CD4-positive, alpha-beta memory T cell (primary cell): ENCODE results near the gene RMI2. TPM values are rescaled to one million over a fixed set of nuclear protein-coding genes. Genes with fewer than 3 reads are reported as not detected.

Experiments used
- CTCF ChIA-PET: fragments of 350-600 bp; sonication (Branson Sonifier 250); formaldehyde crosslinking; loops from one replicate; lab custom pipeline; 2021; ENCODE audit warnings: inconsistent platforms; ENCODE audit not compliant: partially characterized antibody; lab: Charles Lee
- POLR2A ChIA-PET: fragments of 350-600 bp; sonication (Branson Sonifier 250); formaldehyde crosslinking; loops from one replicate; lab custom pipeline; 2021; ENCODE audit not compliant: partially characterized antibody; lab: Charles Lee
- DNase-seq, 5 donors: peaks; one replicate each; pipeline versions ENCODE4 v3.0.0 to v3.0.0-alpha.2; 2020 to 2022; ENCODE audit warnings: mixed read lengths in 1 of 5
- H3K27ac ChIP-seq: one replicate; pipeline ENCODE4 v1.7.0; 2013; ENCODE audit warnings: low read depth, low read length
- H3K27me3 ChIP-seq: 2 replicates; pipeline ENCODE4 v1.7.0; 2013; ENCODE audit warnings: mild to moderate bottlenecking, low read length, moderate library complexity; ENCODE audit not compliant: insufficient read depth
- H3K36me3 ChIP-seq: 2 replicates; pipeline ENCODE4 v1.7.0; 2013; ENCODE audit warnings: mild to moderate bottlenecking, low read length, moderate library complexity; ENCODE audit not compliant: insufficient read depth
- H3K4me1 ChIP-seq: 2 replicates; pipeline ENCODE4 v1.7.0; 2013; ENCODE audit warnings: mild to moderate bottlenecking, low read length, moderate library complexity; ENCODE audit not compliant: insufficient read depth
- H3K4me3 ChIP-seq, 2 donors: one replicate each; pipeline ENCODE4 v1.7.0; 2013; ENCODE audit warnings: low read length in 2 of 2, mild to moderate bottlenecking in 1 of 2
- H3K9me3 ChIP-seq, 2 donors: one replicate each; pipeline ENCODE4 v1.7.0; 2013; ENCODE audit warnings: low read length in 2 of 2, control low read depth in 1 of 2; ENCODE audit not compliant: control insufficient read depth in 1 of 2
- H3K27ac Mint-ChIP-seq, 7 donors: one replicate each; pipeline ENCODE4 v1.8.0; 2020 to 2021; ENCODE audit warnings: mixed read lengths in 7 of 7, mild to moderate bottlenecking in 6 of 7, inconsistent platforms in 3 of 7, moderate library complexity in 3 of 7
- H3K27me3 Mint-ChIP-seq, 2 donors: one replicate each; pipeline ENCODE4 v1.8.0; 2020 to 2021; ENCODE audit warnings: mixed read lengths in 2 of 2
- H3K36me3 Mint-ChIP-seq, 2 donors: one replicate each; pipeline ENCODE4 v1.8.0; 2020 to 2021; ENCODE audit warnings: mixed read lengths in 2 of 2, inconsistent platforms in 1 of 2, mild to moderate bottlenecking in 1 of 2
- H3K4me1 Mint-ChIP-seq, 4 donors: one replicate each; pipeline ENCODE4 v1.8.0; 2020 to 2021; ENCODE audit warnings: mixed read lengths in 4 of 4, mild to moderate bottlenecking in 1 of 4
- H3K4me3 Mint-ChIP-seq, 8 donors: one replicate each; pipeline ENCODE4 v1.8.0; 2020 to 2021; ENCODE audit warnings: mixed read lengths in 8 of 8, mild to moderate bottlenecking in 7 of 8, moderate library complexity in 6 of 8, inconsistent platforms in 3 of 8
- H3K9me3 Mint-ChIP-seq, 8 donors: one replicate each; pipeline ENCODE4 v1.8.0; 2020 to 2021; ENCODE audit warnings: mixed read lengths in 8 of 8, mild to moderate bottlenecking in 5 of 8, inconsistent platforms in 3 of 8, moderate library complexity in 1 of 8
- intact Hi-C: fragments of 100-400 bp; cut with micrococcal nuclease; formaldehyde crosslinking; loops from one replicate; pipeline ENCODE4 v1.15.1; 2023
- polyA plus RNA-seq, 2 donors: library from polyadenylated mRNA; unstranded; fragments of 300-500 nt; fragmentation: Illumina TruSeq; gene quantifications; one replicate each; pipeline ENCODE4 v1.2.3, GENCODE V29; 2021
- total RNA-seq, 2 experiments: library from RNA; stranded (reverse); gene quantifications; one replicate each; pipeline ENCODE4 v1.2.3, GENCODE V29; 2021

RMI2 gene
- total and polyA plus RNA-seq, 4 experiments from 2014 or later: 1.5 to 4.0 (median 1.7) TPM

DNA sequence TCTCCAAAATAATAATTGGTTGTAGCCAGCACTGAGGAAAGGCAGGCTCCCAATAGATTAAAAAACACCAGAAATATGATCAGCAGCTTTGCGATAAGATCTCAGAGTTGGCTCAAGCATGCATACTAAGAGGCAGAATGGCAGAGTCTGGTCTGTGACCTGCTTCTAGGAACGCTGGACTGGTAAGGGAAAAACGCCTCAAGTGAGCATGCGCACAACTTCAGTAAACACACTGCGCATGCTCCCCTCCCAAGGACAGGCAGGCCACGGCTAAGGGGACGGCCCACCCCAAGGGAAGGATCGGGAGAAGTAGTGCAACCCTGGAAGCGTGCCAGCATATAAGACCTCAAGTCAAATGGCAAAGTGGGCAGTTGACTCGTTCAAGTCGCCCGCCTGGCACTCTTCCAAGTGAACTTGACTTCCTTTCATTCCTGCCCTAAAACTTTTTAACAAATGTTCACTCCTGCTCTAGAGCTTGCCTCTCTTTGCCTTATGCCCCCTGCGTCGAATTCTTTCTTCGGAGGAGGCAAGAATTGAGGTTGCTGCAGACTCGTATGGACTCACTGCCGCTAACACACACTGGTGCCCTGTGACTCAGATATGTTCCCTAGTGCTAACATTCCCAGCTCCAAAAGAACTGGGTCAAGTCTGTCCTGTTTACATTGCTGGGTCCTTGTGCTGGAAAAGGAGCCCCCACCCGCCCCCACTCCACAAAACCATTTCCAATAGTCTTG is 41.7 kb upstream of the RMI2 start:
- peaks cover 0 to 2% of the 10 kb centered on the region in 2 donors for H3K27me3 Mint-ChIP-seq
- no peak for DNase-seq
- intact Hi-C loops: no loop called here
- H3K27ac Mint-ChIP-seq: no peak overlapping the region
- H3K27ac ChIP-seq: no peak overlapping the region
- no peak overlapping the region for H3K4me3 Mint-ChIP-seq
- H3K4me1 Mint-ChIP-seq: no peaks in the 10 kb centered on the region
- POLR2A ChIA-PET: no interaction called here
- CTCF ChIA-PET: no interaction called here
- no peaks in the 10 kb centered on the region for H3K9me3 ChIP-seq
- H3K4me1 ChIP-seq: no peaks in the 10 kb centered on the region
- H3K36me3 Mint-ChIP-seq: no peaks in the 10 kb centered on the region
- no peaks in the 10 kb centered on the region for H3K27me3 ChIP-seq
- H3K9me3 Mint-ChIP-seq: peaks cover 0 to 2% (median 0%) of the 10 kb centered on the region in 8 donors
- no peak overlapping the region for H3K4me3 ChIP-seq
- H3K36me3 ChIP-seq: no peaks in the 10 kb centered on the region

DNA sequence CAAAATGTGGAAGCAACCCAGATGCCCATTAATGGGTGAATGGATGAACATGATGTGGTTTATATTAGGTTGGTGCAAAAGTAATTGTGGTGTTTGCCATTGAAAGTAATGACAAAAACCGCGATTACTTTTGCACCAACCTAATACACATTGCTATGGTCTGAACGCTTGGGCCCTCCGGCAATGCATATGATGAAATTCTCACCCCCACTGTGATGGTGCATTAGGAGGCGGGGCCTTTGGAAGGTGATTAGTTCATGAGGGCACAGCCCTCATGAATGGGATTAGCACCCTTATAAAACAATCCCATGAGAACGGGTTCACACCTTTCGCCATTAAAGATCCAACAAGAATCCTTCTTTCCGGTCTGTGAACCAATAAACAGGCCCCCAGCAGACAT is 38.9 kb upstream of the RMI2 start:
- Histone ChIP-seq H3K27ac (no peak overlapping the region), H3K9me3 (no peaks in the 10 kb centered on the region), H3K4me1 (peaks cover 18% of the 10 kb centered on the region), H3K4me3 (no peak overlapping the region), H3K36me3 (no peaks in the 10 kb centered on the region), H3K27me3 (no peaks in the 10 kb centered on the region)
- Mint-ChIP-seq H3K36me3 (no peaks in the 10 kb centered on the region), H3K9me3 (peaks cover 0 to 2% (median 0%) of the 10 kb centered on the region in 8 donors), H3K27me3 (peaks cover 0 to 2% of the 10 kb centered on the region in 2 donors), H3K4me1 (peaks cover 10 to 18% (median 14%) of the 10 kb centered on the region in 4 donors), H3K27ac (no peak overlapping the region), H3K4me3 (no peak overlapping the region)
- intact Hi-C loops: no loop called here
- ChIA-PET CTCF (interaction anchor here (1.1 kb wide), 1 partner anchor 9 kb away, joined by 3 read pairs; no protein-coding TSS in a partner anchor), POLR2A (no interaction called here)
- no peak for DNase-seq

DNA sequence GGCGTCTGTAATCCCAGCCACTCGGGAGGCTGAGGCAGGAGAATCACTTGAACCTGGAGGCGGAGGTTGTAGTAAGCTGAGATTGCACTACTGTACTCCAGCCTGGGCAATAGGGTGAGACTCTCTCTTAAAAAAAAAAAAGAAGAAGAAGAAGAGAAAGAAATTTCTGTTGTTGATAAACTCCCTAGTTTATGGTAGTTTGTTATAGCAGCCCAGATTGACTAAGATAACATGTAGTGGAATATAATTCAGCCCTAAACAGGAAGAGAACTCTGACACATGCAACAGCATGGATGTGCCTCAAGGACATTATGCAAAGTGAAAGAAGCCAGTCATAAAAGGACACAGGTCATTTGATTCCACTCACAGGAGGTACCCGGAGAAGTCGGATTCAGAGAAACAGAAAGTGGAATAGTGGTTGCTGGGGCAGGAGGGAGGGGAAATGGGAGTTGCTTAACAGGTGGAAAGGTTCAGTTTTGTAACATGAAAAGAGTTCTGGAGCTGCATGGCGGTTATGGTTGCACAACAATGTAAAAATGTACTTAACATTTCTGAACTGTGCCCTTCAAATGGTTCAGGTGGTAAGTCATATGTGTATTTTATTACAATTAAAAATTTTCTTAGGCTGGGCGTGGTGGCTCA is 38.1 kb upstream of the RMI2 start:
- no peaks in the 10 kb centered on the region for H3K27me3 Mint-ChIP-seq
- no peak overlapping the region for H3K27ac Mint-ChIP-seq
- H3K36me3 Mint-ChIP-seq: no peaks in the 10 kb centered on the region
- H3K4me1 Mint-ChIP-seq: peaks cover 12 to 25% (median 20%) of the 10 kb centered on the region in 4 donors
- no peaks in the 10 kb centered on the region for H3K27me3 ChIP-seq
- no peak overlapping the region for H3K4me3 Mint-ChIP-seq
- CTCF ChIA-PET: interaction anchor here (1.0 kb wide), 1 partner anchor 54 kb away, joined by 4 read pairs; no protein-coding TSS in a partner anchor
- no peak overlapping the region for H3K4me3 ChIP-seq
- intact Hi-C loops: no loop called here
- no peaks in the 10 kb centered on the region for H3K36me3 ChIP-seq
- H3K27ac ChIP-seq: no peak overlapping the region
- H3K4me1 ChIP-seq: peaks cover 23% of the 10 kb centered on the region
- H3K9me3 ChIP-seq: no peaks in the 10 kb centered on the region
- POLR2A ChIA-PET: no interaction called here
- no peak for DNase-seq
- peaks cover 0 to 2% (median 0%) of the 10 kb centered on the region in 8 donors for H3K9me3 Mint-ChIP-seq

DNA sequence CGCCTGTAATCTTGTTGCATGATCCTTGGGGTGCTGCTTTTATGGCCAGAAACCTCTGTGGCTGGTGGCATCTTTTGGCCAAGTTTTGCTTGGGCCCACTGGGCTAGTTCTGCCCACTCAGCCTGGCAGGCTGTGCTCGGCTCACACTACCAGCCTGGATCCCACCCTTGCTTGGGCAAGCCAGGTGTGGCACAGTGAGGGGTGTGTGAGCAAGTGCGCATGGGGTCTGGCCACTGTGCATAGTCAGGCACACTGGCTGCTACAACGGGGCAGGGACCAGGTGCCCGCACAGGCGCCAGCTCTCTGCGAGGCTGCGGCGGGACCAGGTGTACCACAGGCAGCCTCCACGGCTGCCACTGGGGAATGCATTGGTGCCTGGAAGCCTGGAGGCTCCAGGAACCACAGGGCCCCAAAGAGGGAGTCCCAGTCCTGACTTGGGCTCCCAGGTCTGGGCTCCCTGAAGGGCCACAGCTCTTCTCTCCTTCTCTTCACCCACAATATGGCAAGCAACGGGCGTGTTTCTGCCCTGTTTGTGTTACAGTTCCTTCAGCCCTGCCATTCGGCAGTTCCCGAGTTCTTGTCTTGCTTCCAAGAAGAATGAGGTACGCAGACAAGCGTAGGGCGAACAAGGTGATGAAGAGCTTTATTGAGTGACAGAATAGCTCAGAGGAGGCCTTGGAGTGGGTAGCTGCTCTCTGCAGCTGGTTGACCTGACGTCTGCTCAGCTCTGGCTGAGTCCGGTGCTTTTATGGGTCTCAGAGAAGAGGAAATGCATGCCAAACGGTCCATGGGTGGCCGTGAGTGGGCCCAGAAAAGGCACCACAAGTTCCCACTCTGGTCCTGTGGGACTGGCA is 37.4 kb upstream of the RMI2 start:
- Mint-ChIP-seq H3K9me3 (peaks cover 0 to 2% (median 0%) of the 10 kb centered on the region in 8 donors), H3K4me1 (peaks cover 17 to 32% (median 26%) of the 10 kb centered on the region in 4 donors), H3K27me3 (no peaks in the 10 kb centered on the region), H3K27ac (no peak overlapping the region), H3K36me3 (no peaks in the 10 kb centered on the region), H3K4me3 (no peak overlapping the region)
- H3K9me3 ChIP-seq: no peaks in the 10 kb centered on the region
- intact Hi-C loops: no loop called here
- DNase-seq: no peak
- H3K4me3 ChIP-seq: no peak overlapping the region
- H3K27me3 ChIP-seq: no peaks in the 10 kb centered on the region
- ChIA-PET CTCF (interaction anchor here (1.0 kb wide), 1 partner anchor 55 kb away, joined by 4 read pairs; no protein-coding TSS in a partner anchor), POLR2A (no interaction called here)
- peaks cover 30% of the 10 kb centered on the region for H3K4me1 ChIP-seq
- H3K27ac ChIP-seq: no peak overlapping the region
- no peaks in the 10 kb centered on the region for H3K36me3 ChIP-seq

DNA sequence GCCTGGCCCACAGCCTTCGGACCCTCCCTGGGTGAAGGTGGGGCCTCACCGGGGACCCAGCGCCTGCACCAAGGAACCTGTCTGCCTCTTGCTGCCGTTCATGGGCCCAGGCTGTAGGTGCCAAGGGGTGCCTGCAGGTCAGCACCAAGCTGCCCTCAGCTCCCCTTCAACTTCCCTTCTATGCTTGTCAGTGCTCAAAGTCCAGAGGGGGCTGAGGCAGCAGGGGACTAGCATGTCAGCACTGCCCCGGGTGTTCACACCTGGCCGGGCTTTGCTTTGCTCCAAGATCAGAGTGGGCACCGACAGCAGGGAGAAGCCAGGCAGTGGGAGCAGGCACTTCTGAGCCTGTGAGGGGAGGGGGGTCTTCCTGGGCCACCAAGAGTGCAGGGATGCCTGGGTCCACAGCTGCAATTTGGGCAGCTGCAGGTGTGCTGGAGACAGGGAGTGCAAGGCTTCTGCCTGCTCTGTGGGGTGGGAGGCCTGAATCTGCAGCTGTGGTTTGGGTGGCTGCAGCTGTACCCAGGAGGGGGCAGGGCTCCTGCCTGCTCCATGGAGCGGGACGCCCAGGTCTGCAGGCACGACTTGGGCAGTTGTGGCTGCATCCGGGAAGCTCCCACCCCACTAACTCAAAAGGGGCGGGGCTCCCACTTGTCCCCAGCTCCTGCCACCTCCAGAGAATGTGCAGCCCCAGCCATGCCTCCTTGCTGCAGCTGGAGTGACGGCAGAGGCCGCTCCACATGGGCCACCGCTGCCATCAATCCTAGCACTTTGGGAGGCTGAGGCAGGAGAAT is 36.6 kb upstream of the RMI2 start:
- H3K4me1 ChIP-seq: peaks cover 37% of the 10 kb centered on the region
- DNase-seq: no peak
- H3K27me3 ChIP-seq: no peaks in the 10 kb centered on the region
- Mint-ChIP-seq H3K27ac (no peak overlapping the region), H3K9me3 (peaks cover 0 to 2% (median 0%) of the 10 kb centered on the region in 8 donors), H3K36me3 (no peaks in the 10 kb centered on the region), H3K27me3 (no peaks in the 10 kb centered on the region), H3K4me3 (no peak overlapping the region), H3K4me1 (peaks cover 22 to 41% (median 32%) of the 10 kb centered on the region in 4 donors)
- H3K36me3 ChIP-seq: no peaks in the 10 kb centered on the region
- ChIA-PET CTCF (interaction anchor here (1.3 kb wide), 1 partner anchor 11 kb away, joined by 4 read pairs; no protein-coding TSS in a partner anchor), POLR2A (no interaction called here)
- no peaks in the 10 kb centered on the region for H3K9me3 ChIP-seq
- H3K27ac ChIP-seq: no peak overlapping the region
- intact Hi-C loops: no loop called here
- no peak overlapping the region for H3K4me3 ChIP-seq

DNA sequence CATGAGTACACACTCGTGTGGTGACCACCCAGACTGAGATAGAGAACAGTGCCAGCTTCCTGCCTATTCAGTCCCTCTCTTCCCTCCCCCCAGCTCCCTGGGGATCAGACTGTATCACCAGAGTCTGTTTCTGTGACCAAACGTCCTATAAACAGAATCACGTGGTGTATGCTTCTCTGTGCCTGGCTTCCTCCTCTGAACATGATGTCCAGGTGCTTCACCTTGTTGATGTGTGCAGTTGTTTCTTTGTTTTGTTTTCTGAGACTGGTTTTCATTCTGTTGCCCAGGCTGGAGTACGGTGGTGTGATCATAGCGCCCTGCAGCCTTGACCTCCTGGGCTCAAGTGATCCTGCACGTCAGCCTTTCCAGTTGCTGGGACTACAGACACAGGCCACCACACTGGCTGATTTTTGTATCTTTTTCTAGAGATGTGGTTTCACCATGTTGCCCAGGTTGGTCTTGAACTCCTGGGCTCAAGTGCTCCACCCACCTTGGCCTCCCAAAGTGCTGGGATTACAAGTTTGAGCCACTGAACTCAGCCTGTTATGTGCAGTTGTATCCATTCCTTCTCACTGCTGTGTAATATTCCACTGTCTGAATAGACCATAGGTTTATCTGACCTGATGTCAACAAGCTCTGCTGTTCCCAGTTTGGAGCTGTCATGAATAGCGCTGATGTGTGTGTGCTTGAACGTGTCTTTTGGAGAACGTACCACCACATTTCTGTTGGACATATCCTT is 35.2 kb upstream of the RMI2 start:
- CTCF ChIA-PET: interaction anchor here (1.1 to 2.3 kb wide), 3 partner anchors 12 to 356 kb away, joined by 3 to 8 read pairs (median 4); no protein-coding TSS in a partner anchor
- intact Hi-C loops: no loop called here
- Mint-ChIP-seq H3K36me3 (no peaks in the 10 kb centered on the region), H3K27me3 (no peaks in the 10 kb centered on the region), H3K4me1 (peaks cover 22 to 45% (median 34%) of the 10 kb centered on the region in 4 donors), H3K9me3 (peaks cover 0 to 2% (median 0%) of the 10 kb centered on the region in 8 donors), H3K4me3 (peak overlapping the region in 1 of 8 donors; percentile 48), H3K27ac (peak overlapping the region in 4 of 7 donors; percentile 48 to 97 (median 62))
- H3K9me3 ChIP-seq: no peaks in the 10 kb centered on the region
- POLR2A ChIA-PET: interaction anchor here (1.4 to 1.8 kb wide), 3 partner anchors 37 to 56 kb away, joined by 4 to 11 read pairs (median 7); partner anchors contain the start of gene SOCS1
- H3K4me3 ChIP-seq: no peak overlapping the region
- no peak for DNase-seq
- H3K27ac ChIP-seq: no peak overlapping the region
- no peaks in the 10 kb centered on the region for H3K27me3 ChIP-seq
- H3K4me1 ChIP-seq: peaks cover 37% of the 10 kb centered on the region
- H3K36me3 ChIP-seq: no peaks in the 10 kb centered on the region
